Upper lobe of left lung (tissue), 4 donors: ENCODE data around the gene RDH5.
A peak's percentile ranks its signal among the peaks of the same experiment; 100 is the strongest.

Source experiments
- CTCF ChIP-seq, 6 experiments: fragments of 450-650 bp in 4 of 6; fragments of 200-600 bp in 2 of 6; sonication (generic) in 2 of 6; IDR thresholded peaks; one replicate each; pipeline ENCODE4 v1.5.1; 2016 to 2019; ENCODE audit warnings: antibody characterized with exemption in 6 of 6
- POLR2A ChIP-seq, 4 donors: fragments of 450-650 bp; IDR thresholded peaks; one replicate each; pipeline ENCODE4 v1.5.1; 2016 to 2017; ENCODE audit warnings: antibody characterized with exemption in 4 of 4, mild to moderate bottlenecking in 2 of 4

GRCh38 chr12:55716582-55716957, 3.6 kb upstream of the RDH5 start:
- TF ChIP-seq CTCF (IDR thresholded peaks at IDR 0.05), result peak in 1 of 6 experiments; percentile 18
- TF ChIP-seq POLR2A (IDR thresholded peaks at IDR 0.05), result no peak
